Liver (tissue), 9 donors: ENCODE measurements around the gene GZMH. TPM values are rescaled to one million over a fixed set of nuclear protein-coding genes. Genes with fewer than 3 reads are reported as not detected.

ENCODE experiments used
- DNase-seq: peaks from one replicate; pipeline ENCODE4 v3.0.0-alpha.2; 2017; ENCODE audit warnings: low spot score
- H3K27ac ChIP-seq, 2 donors: one replicate each; pipeline ENCODE4 v1.7.0; 2013; ENCODE audit warnings: inconsistent platforms in 2 of 2, low read length in 2 of 2, control low read depth in 1 of 2, low read depth in 1 of 2, mild to moderate bottlenecking in 1 of 2
- H3K27me3 ChIP-seq, 4 donors: one replicate each; pipeline versions ENCODE4 v1.6.1 to v1.7.0; 2013; ENCODE audit warnings: low read length in 3 of 4, inconsistent platforms in 1 of 4, mild to moderate bottlenecking in 1 of 4, moderate library complexity in 1 of 4; ENCODE audit not compliant: control insufficient read depth in 4 of 4, insufficient read depth in 4 of 4
- H3K36me3 ChIP-seq, 4 donors: one replicate each; pipeline versions ENCODE4 v1.6.1 to v1.7.0; 2013; ENCODE audit warnings: low read length in 3 of 4, mild to moderate bottlenecking in 3 of 4, low read depth in 1 of 4, moderate library complexity in 1 of 4; ENCODE audit not compliant: control insufficient read depth in 4 of 4, insufficient read depth in 3 of 4
- H3K4me1 ChIP-seq, 4 donors: one replicate each; pipeline versions ENCODE4 v1.6.1 to v1.7.0; 2013; ENCODE audit warnings: low read length in 3 of 4, mild to moderate bottlenecking in 3 of 4, moderate library complexity in 1 of 4; ENCODE audit not compliant: control insufficient read depth in 4 of 4, insufficient read depth in 4 of 4
- H3K4me3 ChIP-seq, 3 donors: one replicate each; pipeline versions ENCODE4 v1.6.1 to v1.7.0; 2013; ENCODE audit warnings: low read length in 3 of 3, control low read depth in 1 of 3, low read depth in 1 of 3, mild to moderate bottlenecking in 1 of 3
- H3K9ac ChIP-seq, 2 donors: one replicate each; pipeline ENCODE4 v1.7.0; 2013; ENCODE audit warnings: low read length in 2 of 2, mild to moderate bottlenecking in 2 of 2, moderate library complexity in 2 of 2, control low read depth in 1 of 2, low read depth in 1 of 2
- H3K9me3 ChIP-seq, 4 donors: one replicate each; pipeline versions ENCODE4 v1.6.1 to v1.7.0; 2013; ENCODE audit warnings: low read length in 3 of 4; ENCODE audit not compliant: control insufficient read depth in 4 of 4
- ATF3 ChIP-seq: IDR thresholded peaks from 2 replicates; pipeline ENCODE4 v1.6.1; 2016; ENCODE audit warnings: antibody characterized with exemption
- CTCF ChIP-seq: fragments of 150-350 bp; IDR thresholded peaks from 2 replicates; pipeline ENCODE4 v1.5.1; 2017; ENCODE audit warnings: improper control_type of control experiment, low read depth, low read length; ENCODE audit not compliant: missing input control
- GABPA ChIP-seq, 2 donors: IDR thresholded peaks in 1 of 2; conservative IDR thresholded peaks in 1 of 2; 2 replicates each; pipeline ENCODE4 v1.6.1; 2016; ENCODE audit warnings: antibody characterized with exemption in 2 of 2, mild to moderate bottlenecking in 1 of 2, moderate library complexity in 1 of 2
- HNF4A ChIP-seq, 2 donors: conservative IDR thresholded peaks; 2 replicates each; pipeline ENCODE4 v1.6.1; 2016; ENCODE audit warnings: antibody characterized with exemption in 2 of 2, mild to moderate bottlenecking in 2 of 2
- HNF4G ChIP-seq: IDR thresholded peaks from 2 replicates; pipeline ENCODE4 v1.6.1; 2016; ENCODE audit warnings: antibody characterized with exemption
- JUND ChIP-seq, 2 donors: IDR thresholded peaks; 2 replicates each; pipeline ENCODE4 v1.6.1; 2016; ENCODE audit warnings: antibody characterized with exemption in 2 of 2
- RAD21 ChIP-seq, 2 donors: IDR thresholded peaks; 2 replicates each; pipeline ENCODE4 v1.6.1; 2016; ENCODE audit warnings: antibody characterized with exemption in 2 of 2, mild to moderate bottlenecking in 2 of 2
- REST ChIP-seq: IDR thresholded peaks from 2 replicates; pipeline ENCODE4 v1.6.1; 2016; ENCODE audit warnings: antibody characterized with exemption, mild to moderate bottlenecking
- TAF1 ChIP-seq: conservative IDR thresholded peaks from 2 replicates; pipeline ENCODE4 v1.6.1; 2016; ENCODE audit warnings: antibody characterized with exemption, mild to moderate bottlenecking
- YY1 ChIP-seq: IDR thresholded peaks from 2 replicates; pipeline ENCODE4 v1.6.1; 2016; ENCODE audit warnings: antibody characterized with exemption, mild to moderate bottlenecking
- ZBTB33 ChIP-seq: IDR thresholded peaks from 2 replicates; pipeline ENCODE4 v1.6.1; 2016; ENCODE audit warnings: antibody characterized with exemption
- WGBS: extraction: QIAGEN DNeasy Blood & Tissue Kit; methylation state at CpG from one replicate; pipeline ENCODE4 v1.1.7; 2013; 5-methylcytosine and 5-hydroxymethylcytosine counted together
- polyA plus RNA-seq, 2 donors: library from polyadenylated mRNA; stranded (reverse) in 1 of 2; unstranded in 1 of 2; fragments of 200-250 nt in 1 of 2; fragments of >200 nt in 1 of 2; fragmentation: Nextera tagmentation in 1 of 2; extraction: Ambion mirVana in 1 of 2; gene quantifications; one replicate each; pipeline versions ENCODE4 v1.2.1 to v1.2.3, GENCODE V29; 2013 to 2015
- total RNA-seq, 2 donors: library from RNA; depleted of rRNA; stranded (reverse); fragments of >200 nt; gene quantifications; one replicate each; pipeline ENCODE4 v1.2.3, GENCODE V29; 2014
- TF ChIP-seq, protein P1 (sequence below): IDR thresholded peaks from 2 replicates; pipeline ENCODE4 v1.6.1; 2016; ENCODE audit warnings: antibody characterized with exemption
- donor health status: healthy.
- donor health status: healthy.
- donor health status: healthy.
- donor health status: healthy.
- donor health status: healthy.

Gene GZMH
- total and polyA plus RNA-seq, 4 donors, result 0.28 to 1.6 (median 0.55) TPM

DNA sequence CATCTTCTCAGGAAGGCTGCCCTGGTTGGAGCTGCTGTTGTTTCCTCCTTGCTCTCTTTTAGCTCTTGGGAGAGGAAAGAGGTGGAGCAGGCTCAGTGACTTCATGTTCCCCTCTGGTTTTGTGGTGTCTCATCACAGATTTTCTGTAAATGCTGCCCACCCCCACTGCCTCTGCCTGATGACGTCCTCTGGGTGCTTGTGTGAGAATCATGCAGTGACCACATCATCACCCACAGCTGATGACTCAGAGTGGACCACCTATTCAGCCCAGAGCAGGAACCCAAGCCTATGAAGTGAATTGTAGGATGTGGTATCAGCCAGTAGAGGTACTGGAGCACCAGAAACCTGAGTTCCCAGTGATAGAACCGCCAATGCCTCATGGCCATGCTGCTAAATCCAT, 24.7 kb upstream of the GZMH start, which contains the start of gene GZMB:
TSS of gene GZMB (minus strand) at position 33 of the 400 bp plus-strand sequence. CDS start at position 3, 30 bp downstream.
- Histone ChIP-seq H3K27ac (no peak within 1 kb of the TSS), H3K27me3 (no peaks in the 10 kb centered on the region), H3K36me3 (no peaks in the 10 kb centered on the region), H3K4me3 (no peak within 1 kb of the TSS), H3K9me3 (no peaks in the 10 kb centered on the region), H3K9ac (no peak within 1 kb of the TSS), H3K4me1 (no peaks in the 10 kb centered on the region)
- TF ChIP-seq JUND (IDR thresholded peaks at IDR 0.05) (no peak), TAF1 (no peak), GABPA (IDR thresholded peaks at IDR 0.05 in 1 of 2, conservative IDR thresholded peaks at IDR 0.05 in 1 of 2) (no peak), HNF4A (conservative IDR thresholded peaks at IDR 0.05) (no peak), HNF4G (no peak), CTCF (no peak), RAD21 (IDR thresholded peaks at IDR 0.05) (no peak)
- WGBS, result 48% methylated on average over 2 of the region's 2 CpGs
- DNase-seq, result no peak

GRCh38 chr14:24633353-24633752, 23.9 kb upstream of the GZMH start:
- no peaks in the 10 kb centered on the region for H3K27me3 ChIP-seq
- no peak for DNase-seq
- H3K36me3 ChIP-seq, result no peaks in the 10 kb centered on the region
- H3K4me3 ChIP-seq, result no peak overlapping the region
- H3K4me1 ChIP-seq, result no peaks in the 10 kb centered on the region
- no peaks in the 10 kb centered on the region for H3K9me3 ChIP-seq
- H3K27ac ChIP-seq, result no peak overlapping the region
- WGBS, result 79% methylated on average over 1 of the region's 1 CpG
- no peak overlapping the region for H3K9ac ChIP-seq
- no peak for TF ChIP-seq JUND (IDR thresholded peaks at IDR 0.05)
- TF ChIP-seq HNF4A (conservative IDR thresholded peaks at IDR 0.05), result no peak
- TF ChIP-seq ATF3, result no peak
- TF ChIP-seq TAF1, result no peak
- TF ChIP-seq YY1, result no peak
- TF ChIP-seq GABPA (IDR thresholded peaks at IDR 0.05 in 1 of 2, conservative IDR thresholded peaks at IDR 0.05 in 1 of 2), result no peak
- TF ChIP-seq HNF4G, result no peak
- no peak for TF ChIP-seq REST
- TF ChIP-seq ZBTB33, result no peak
- TF ChIP-seq, protein P1, sequence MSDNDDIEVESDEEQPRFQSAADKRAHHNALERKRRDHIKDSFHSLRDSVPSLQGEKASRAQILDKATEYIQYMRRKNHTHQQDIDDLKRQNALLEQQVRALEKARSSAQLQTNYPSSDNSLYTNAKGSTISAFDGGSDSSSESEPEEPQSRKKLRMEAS, result no peak
- TF ChIP-seq RAD21 (IDR thresholded peaks at IDR 0.05), result no peak
